ENCODE measurements around the gene SPACA9.

DNA sequence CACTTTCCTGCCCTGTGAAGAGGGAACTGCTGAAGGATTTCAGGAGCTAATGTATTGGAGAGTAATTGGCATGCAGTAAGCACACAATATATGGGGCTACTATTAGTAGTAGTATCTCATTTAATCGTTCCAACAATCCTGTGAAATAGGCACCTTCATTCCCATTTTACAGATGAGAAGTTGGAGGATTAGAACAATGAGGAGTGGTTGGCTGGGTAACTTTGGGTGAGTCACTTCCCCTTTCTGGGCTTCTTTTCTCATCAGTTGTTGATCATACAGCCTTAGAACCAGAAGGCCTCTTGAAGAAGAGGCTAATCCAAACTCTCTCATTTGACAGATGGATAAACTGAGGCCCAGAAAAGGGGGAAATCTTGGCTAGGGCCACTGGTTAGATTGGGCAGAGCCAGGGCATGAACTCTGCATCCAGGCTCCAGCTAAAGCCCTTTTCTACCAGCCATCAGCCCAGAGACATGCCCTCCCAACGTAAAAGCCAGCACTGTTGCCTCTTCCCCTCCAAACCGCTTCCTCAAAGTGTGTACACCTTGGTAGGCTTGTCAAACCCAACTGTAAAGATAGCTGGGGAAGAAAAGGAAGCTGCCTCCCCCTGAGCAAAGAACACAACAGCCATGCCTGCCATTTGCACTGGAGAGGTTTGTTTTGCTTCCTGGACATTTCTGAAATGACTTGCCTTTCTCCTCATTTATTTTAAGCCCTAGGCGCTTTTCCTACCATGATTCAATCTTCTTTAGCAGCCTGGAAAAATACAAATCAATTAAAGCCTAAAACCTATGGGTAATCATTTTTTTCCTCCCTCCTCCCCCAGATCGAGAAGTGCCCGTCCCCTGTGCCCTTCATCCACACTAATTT is 992 bp downstream of the SPACA9 start:
- no peak for TF ChIP-seq MXI1 (IDR thresholded peaks at IDR 0.05; ENCODE audit: borderline replicate concordance, low read depth, low read length)
- TF ChIP-seq, protein P1, sequence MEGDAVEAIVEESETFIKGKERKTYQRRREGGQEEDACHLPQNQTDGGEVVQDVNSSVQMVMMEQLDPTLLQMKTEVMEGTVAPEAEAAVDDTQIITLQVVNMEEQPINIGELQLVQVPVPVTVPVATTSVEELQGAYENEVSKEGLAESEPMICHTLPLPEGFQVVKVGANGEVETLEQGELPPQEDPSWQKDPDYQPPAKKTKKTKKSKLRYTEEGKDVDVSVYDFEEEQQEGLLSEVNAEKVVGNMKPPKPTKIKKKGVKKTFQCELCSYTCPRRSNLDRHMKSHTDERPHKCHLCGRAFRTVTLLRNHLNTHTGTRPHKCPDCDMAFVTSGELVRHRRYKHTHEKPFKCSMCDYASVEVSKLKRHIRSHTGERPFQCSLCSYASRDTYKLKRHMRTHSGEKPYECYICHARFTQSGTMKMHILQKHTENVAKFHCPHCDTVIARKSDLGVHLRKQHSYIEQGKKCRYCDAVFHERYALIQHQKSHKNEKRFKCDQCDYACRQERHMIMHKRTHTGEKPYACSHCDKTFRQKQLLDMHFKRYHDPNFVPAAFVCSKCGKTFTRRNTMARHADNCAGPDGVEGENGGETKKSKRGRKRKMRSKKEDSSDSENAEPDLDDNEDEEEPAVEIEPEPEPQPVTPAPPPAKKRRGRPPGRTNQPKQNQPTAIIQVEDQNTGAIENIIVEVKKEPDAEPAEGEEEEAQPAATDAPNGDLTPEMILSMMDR (conservative IDR thresholded peaks at IDR 0.05; ENCODE audit: low read depth, low read length), result no peak
- no peak for TF ChIP-seq RCOR1 (IDR thresholded peaks at IDR 0.05; ENCODE audit: insufficient replicate concordance, low read length)
- TF ChIP-seq, protein P2, sequence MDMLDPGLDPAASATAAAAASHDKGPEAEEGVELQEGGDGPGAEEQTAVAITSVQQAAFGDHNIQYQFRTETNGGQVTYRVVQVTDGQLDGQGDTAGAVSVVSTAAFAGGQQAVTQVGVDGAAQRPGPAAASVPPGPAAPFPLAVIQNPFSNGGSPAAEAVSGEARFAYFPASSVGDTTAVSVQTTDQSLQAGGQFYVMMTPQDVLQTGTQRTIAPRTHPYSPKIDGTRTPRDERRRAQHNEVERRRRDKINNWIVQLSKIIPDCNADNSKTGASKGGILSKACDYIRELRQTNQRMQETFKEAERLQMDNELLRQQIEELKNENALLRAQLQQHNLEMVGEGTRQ (IDR thresholded peaks at IDR 0.05; ENCODE audit: low read depth, low read length), result no peak
- no peak for TF ChIP-seq RFX5 (IDR thresholded peaks at IDR 0.05; ENCODE audit: low read depth, low read length)
- TF ChIP-seq POLR2A (IDR thresholded peaks at IDR 0.05; ENCODE audit: low read depth, low read length), result no peak
- TF ChIP-seq CEBPB (IDR thresholded peaks at IDR 0.05; ENCODE audit: low read depth, low read length), result no peak
